Measurements from ENCODE around the gene DIPK1C.

GRCh38 chr18:74496508-74497323 is 39.6 kb upstream of the DIPK1C start:
- no peak for TF ChIP-seq POLR2A (IDR thresholded peaks at IDR 0.05)
- TF ChIP-seq CTCF (IDR thresholded peaks at IDR 0.05): peak in 5 of 12 donors; percentile 19 to 39 (median 22)
